IMR-90 (cell line): ENCODE measurements around the gene TMEM126B. TPM values are rescaled to one million over a fixed set of nuclear protein-coding genes. Genes with fewer than 3 reads are reported as not detected.

Experiments
- ATAC-seq: fragments of 200-7000 bp; cut with Tn5 transposase; 2 replicates; pipeline ENCODE4 v1.9.1; 2020; ENCODE audit warnings: low read depth, mild to moderate bottlenecking, moderate library complexity
- BruUV-seq: library from RNA; stranded (reverse); fragments of 400-500 nt; replicated peaks from 2 replicates; lab custom pipeline; 2021; lab: Mats Ljungman, UMichigan
- CTCF ChIA-PET: fragments of 300-600 bp; formaldehyde crosslinking; extraction: SDS; loops from one replicate; lab custom pipeline; 2021; ENCODE audit warnings: antibody characterized with exemption; lab: Yijun Ruan, JAX
- POLR2A ChIA-PET: fragments of 300-600 bp; sonication (Branson Sonifier 250); formaldehyde crosslinking; loops from one replicate; lab custom pipeline; 2022; ENCODE audit warnings: antibody characterized with exemption; ENCODE audit not compliant: unreplicated experiment; lab: Charles Lee
- DNase-seq: peaks from one replicate; pipeline ENCODE4 v3.0.0; 2013
- H2AFZ ChIP-seq: replicated peaks from 2 replicates; pipeline ENCODE3; 2013; ENCODE audit warnings: low read length, mild to moderate bottlenecking; ENCODE audit not compliant: poor library complexity
- H2AK5ac ChIP-seq: 2 replicates; pipeline ENCODE4 v1.6.1; 2013; ENCODE audit warnings: low read depth, low read length, inconsistent platforms
- H2AK9ac ChIP-seq: replicated peaks from 2 replicates; pipeline ENCODE3; 2013; ENCODE audit warnings: mild to moderate bottlenecking, low read depth, low read length, moderate library complexity; ENCODE audit not compliant: poor library complexity
- H2BK120ac ChIP-seq: 2 replicates; pipeline ENCODE4 v1.6.1; 2013; ENCODE audit warnings: low read depth, low read length, inconsistent platforms
- H2BK15ac ChIP-seq: 3 replicates; pipeline ENCODE4 v1.6.1; 2013; ENCODE audit warnings: low read depth, low read length, inconsistent platforms
- H2BK20ac ChIP-seq: 2 replicates; pipeline ENCODE4 v1.6.1; 2013; ENCODE audit warnings: low read depth, mild to moderate bottlenecking, inconsistent platforms, low read length, moderate library complexity
- H2BK5ac ChIP-seq: 2 replicates; pipeline ENCODE4 v1.6.1; 2013; ENCODE audit warnings: mild to moderate bottlenecking, low read depth, low read length, inconsistent platforms; ENCODE audit not compliant: poor library complexity, severe bottlenecking
- H3K14ac ChIP-seq: replicated peaks from 2 replicates; pipeline ENCODE4 v1.6.1; 2013; ENCODE audit warnings: low read depth, low read length, inconsistent platforms
- H3K18ac ChIP-seq: 2 replicates; pipeline ENCODE4 v1.6.1; 2013; ENCODE audit warnings: low read depth, low read length, control low read depth
- H3K23ac ChIP-seq: 2 replicates; pipeline ENCODE4 v1.6.1; 2013; ENCODE audit warnings: low read depth, low read length, inconsistent platforms
- H3K27ac ChIP-seq: 2 replicates; pipeline ENCODE4 v1.5.1; 2013; ENCODE audit warnings: mild to moderate bottlenecking, control low read depth, low read length; ENCODE audit not compliant: insufficient read depth
- H3K27me3 ChIP-seq: 2 replicates; pipeline ENCODE4 v1.6.1; 2013; ENCODE audit warnings: low read length; ENCODE audit not compliant: control insufficient read depth, insufficient read depth
- H3K36me3 ChIP-seq: 2 replicates; pipeline ENCODE4 v1.6.1; 2013; ENCODE audit warnings: low read length, mixed read lengths; ENCODE audit not compliant: control insufficient read depth, insufficient read depth
- H3K4ac ChIP-seq: 2 replicates; pipeline ENCODE4 v1.6.1; 2013; ENCODE audit warnings: low read depth, low read length, inconsistent platforms
- H3K4me1 ChIP-seq: 2 replicates; pipeline ENCODE4 v1.6.1; 2013; ENCODE audit warnings: low read length, mixed read lengths; ENCODE audit not compliant: control insufficient read depth, insufficient read depth
- H3K4me2 ChIP-seq: 2 replicates; pipeline ENCODE4 v1.6.1; 2013; ENCODE audit warnings: low read depth, mild to moderate bottlenecking, control low read depth, low read length, moderate library complexity
- H3K4me3 ChIP-seq: 2 replicates; pipeline ENCODE4 v1.5.1; 2013; ENCODE audit warnings: low read depth, mild to moderate bottlenecking, control low read depth, low read length, moderate library complexity; ENCODE audit not compliant: insufficient read depth
- H3K56ac ChIP-seq: 2 replicates; pipeline ENCODE4 v1.6.1; 2013; ENCODE audit warnings: low read length, inconsistent platforms; ENCODE audit not compliant: insufficient read depth; ENCODE audit errors: extremely low read depth
- H3K79me1 ChIP-seq, 2 experiments: 2 replicates each; pipeline ENCODE4 v1.6.1; 2013; ENCODE audit warnings: low read length in 2 of 2, inconsistent platforms in 1 of 2, low read depth in 1 of 2
- H3K9ac ChIP-seq: 2 replicates; pipeline ENCODE4 v1.6.1; 2013; ENCODE audit warnings: low read depth, low read length, control low read depth
- H3K9me1 ChIP-seq: 2 replicates; pipeline ENCODE4 v1.6.1; 2013; ENCODE audit warnings: low read length, inconsistent platforms; ENCODE audit not compliant: insufficient read depth
- H3K9me3 ChIP-seq: 2 replicates; pipeline ENCODE4 v1.6.1; 2013; ENCODE audit warnings: low read length; ENCODE audit not compliant: control insufficient read depth, insufficient read depth
- H4K20me1 ChIP-seq: 2 replicates; pipeline ENCODE4 v1.6.1; 2013; ENCODE audit warnings: low read length, inconsistent platforms; ENCODE audit not compliant: insufficient read depth
- H4K5ac ChIP-seq: 2 replicates; pipeline ENCODE4 v1.6.1; 2013; ENCODE audit warnings: mild to moderate bottlenecking, low read depth, low read length, control low read depth
- H4K8ac ChIP-seq, 2 experiments: 2 replicates each; pipeline ENCODE4 v1.6.1; 2013; ENCODE audit warnings: low read depth in 2 of 2, low read length in 2 of 2, control low read depth in 1 of 2, inconsistent platforms in 1 of 2
- H4K91ac ChIP-seq: 2 replicates; pipeline ENCODE4 v1.6.1; 2013; ENCODE audit warnings: low read depth, low read length, inconsistent platforms; ENCODE audit not compliant: insufficient read depth
- RAD21 ChIP-seq: IDR thresholded peaks from 2 replicates; pipeline ENCODE4 v1.6.1; 2012; ENCODE audit warnings: low read length, improper control_type of control experiment
- WGBS, 2 experiments: methylation state at CpG; one replicate each; pipeline versions ENCODE4 v1.1.5 to v1.1.7; 2013; ENCODE audit warnings: missing lambda C conversion rate in 2 of 2; ENCODE audit not compliant: insufficient read length in 1 of 2; ENCODE audit errors: extremely low coverage in 2 of 2; 5-methylcytosine and 5-hydroxymethylcytosine counted together
- dilution Hi-C: fragments of 300-500 bp; cut with HindIII; formaldehyde crosslinking; loops from one replicate; pipeline ENCODE4 v1.14.3; 2018; ENCODE audit warnings: low sequenced_read_pairs; ENCODE audit not compliant: unreplicated experiment
- in situ Hi-C: fragments of 300-500 bp; cut with MboI; formaldehyde crosslinking; loops from 3 replicates; pipeline ENCODE4 v1.14.3; 2019; ENCODE audit warnings: low sequenced_read_pairs, inconsistent platforms, mixed read lengths
- intact Hi-C: fragments of 100-400 bp; cut with micrococcal nuclease; formaldehyde crosslinking; loops from 2 replicates; pipeline ENCODE4 v1.10.0; 2022
- polyA plus RNA-seq, 3 experiments: library from polyadenylated mRNA; depleted of rRNA; stranded (reverse); fragments of >200 nt; gene quantifications; 2 replicates each; pipeline ENCODE4 v1.2.3, GENCODE V29; 2012; ENCODE audit warnings: low replicate concordance in 1 of 3
- total RNA-seq: library from RNA; depleted of rRNA; stranded (reverse); fragments of >200 nt; gene quantifications from 2 replicates; pipeline ENCODE4 v1.2.3, GENCODE V29; 2012

The TMEM126B gene
- total and polyA plus RNA-seq, 2 of the 4 experiments (the other 2 are of a cell fraction) = 44.6 to 56.8 TPM

- ATAC-seq (peak; percentile 24; the same call in 1 of the 2 replicates), DNase-seq (peak; percentile 47)
- Histone ChIP-seq H3K56ac (peak overlapping the region; percentile 51), H2BK120ac (peak overlapping the region; percentile 68; the same call in 1 of the 2 replicates), H3K4ac (peak overlapping the region; percentile 79), H4K5ac (peak overlapping the region; percentile 77), H3K36me3 (no peaks in the 10 kb centered on the region), H4K8ac (peak overlapping the region; percentile 79 to 93), H3K18ac (peak overlapping the region; percentile 59), H3K23ac (peak overlapping the region; percentile 77), H3K9ac (peak overlapping the region; percentile 75), H3K79me1 (peaks cover 6 to 14% of the 10 kb centered on the region in 2 experiments), H4K91ac (peak overlapping the region; percentile 78; the same call in 1 of the 2 replicates), H2BK15ac (peak overlapping the region; percentile 52; the same call in 1 of the 3 replicates), H2BK20ac (no peak overlapping the region), H3K14ac (peak overlapping the region; percentile 84), H3K9me3 (no peaks in the 10 kb centered on the region), H2AFZ (peak overlapping the region; percentile 94), H2AK5ac (0 out of 2 replicates have a peak overlapping the region, but pooled peaks have one; percentile 25), H3K27ac (peak overlapping the region; percentile 78), H3K4me3 (peak overlapping the region; percentile 89), H3K9me1 (no peaks in the 10 kb centered on the region; the same call in 1 of the 2 replicates), H3K4me2 (peak overlapping the region; percentile 93), H4K20me1 (no peaks in the 10 kb centered on the region), H3K27me3 (no peaks in the 10 kb centered on the region), H2AK9ac (peak overlapping the region; percentile 66), H2BK5ac (peak overlapping the region; percentile 68), H3K4me1 (peaks cover 2% of the 10 kb centered on the region; the same call in 1 of the 2 replicates)
- dilution Hi-C loops (no loop called here), intact Hi-C loops (no loop called here), in situ Hi-C loops (loop anchor here (10.0 to 25.0 kb wide), 2 partner anchors 142 to 605 kb away; no protein-coding TSS in a partner anchor)
- no TSS peak for BruUV-seq
- TF ChIP-seq RAD21 = no peak
- 35% methylated on average over 19 of the region's 43 CpGs; no CpG with 5 or more reads in 1 of the 2 experiments for WGBS, 2 experiments
- POLR2A ChIA-PET = no interaction called here
- CTCF ChIA-PET = interaction anchor here (1.0 to 1.4 kb wide), 2 partner anchors 144 to 173 kb away, joined by 3 to 4 read pairs; partner anchors contain the start of gene CCDC83
Measured at GRCh38 chr11:85682330-85683305, 54.2 kb downstream of the TMEM126B start.
